Measurements from ENCODE around the gene DPYSL3.

Gene DPYSL3

GRCh38 chr5:147434049-147434448 lies 75.8 kb downstream of the DPYSL3 start:
- no peak for DNase-seq

GRCh38 chr5:147432323-147432722 lies 77.5 kb downstream of the DPYSL3 start:
- DNase-seq = no peak

GRCh38 chr5:147431586-147431985 lies 78.3 kb downstream of the DPYSL3 start:
- no peak for DNase-seq

GRCh38 chr5:147430628-147431027 lies 79.2 kb downstream of the DPYSL3 start:
- DNase-seq = no peak

GRCh38 chr5:147427521-147428401 lies 82.1 kb downstream of the DPYSL3 start:
- DNase-seq = no peak

GRCh38 chr5:147426640-147427327 lies 83.1 kb downstream of the DPYSL3 start:
- no peak for DNase-seq

GRCh38 chr5:147418613-147419012 lies 91.3 kb downstream of the DPYSL3 start:
- DNase-seq = no peak

- DNase-seq = no peak
Observed at GRCh38 chr5:147417135-147417813, 92.6 kb downstream of the DPYSL3 start.

GRCh38 chr5:147415651-147416050 lies 94.2 kb downstream of the DPYSL3 start:
- DNase-seq = no peak

GRCh38 chr5:147413266-147413665 lies 96.6 kb downstream of the DPYSL3 start:
- DNase-seq = no peak

- DNase-seq = no peak
Observed at GRCh38 chr5:147412561-147412960, 97.3 kb downstream of the DPYSL3 start.

- DNase-seq = no peak
Observed at GRCh38 chr5:147411359-147412319, 98.2 kb downstream of the DPYSL3 start.

GRCh38 chr5:147410496-147411358 lies 99.1 kb downstream of the DPYSL3 start:
- no peak for DNase-seq

GRCh38 chr5:147408980-147409379 lies 100.9 kb downstream of the DPYSL3 start:
- no peak for DNase-seq

- DNase-seq = no peak
Observed at GRCh38 chr5:147407094-147407681, 102.7 kb downstream of the DPYSL3 start.

GRCh38 chr5:147406636-147407035 lies 103.2 kb downstream of the DPYSL3 start:
- no peak for DNase-seq

- DNase-seq = no peak
Observed at GRCh38 chr5:147404706-147405105, 105.2 kb downstream of the DPYSL3 start.

- no peak for DNase-seq
Observed at GRCh38 chr5:147403651-147404640, 105.9 kb downstream of the DPYSL3 start.

GRCh38 chr5:147400881-147401280 lies 109.0 kb downstream of the DPYSL3 start:
- no peak for DNase-seq
